ENCODE measurements around the gene PBX4. TPM values are rescaled to one million over a fixed set of nuclear protein-coding genes. Genes with fewer than 3 reads are reported as not detected.

The PBX4 gene
- total RNA-seq, 4 donors from 2014 or later, result 0.42 to 4.5 (median 0.68) TPM

GRCh38 chr19:19636573-19637185 lies 18.2 kb upstream of the PBX4 start:
- H3K4me1 ChIP-seq, result no peaks in the 10 kb centered on the region
- no peak overlapping the region for H3K4me3 ChIP-seq
- no peak for ATAC-seq
- H3K36me3 ChIP-seq, result peaks cover 0 to 62% of the 10 kb centered on the region in 2 donors
- WGBS, 2 donors (ENCODE audit: low coverage in 1 of 2), result no CpG with 5 or more reads among the region's 9 CpGs
- no peaks in the 10 kb centered on the region for H3K27me3 ChIP-seq
- H3K9me3 ChIP-seq, result no peaks in the 10 kb centered on the region
- H3K27ac ChIP-seq, result no peak overlapping the region
- TF ChIP-seq CTCF (IDR thresholded peaks at IDR 0.05), result no peak
- TF ChIP-seq POLR2A (IDR thresholded peaks at IDR 0.05), result no peak
- TF ChIP-seq EP300 (IDR thresholded peaks at IDR 0.05), result no peak
- TF ChIP-seq POLR2AphosphoS5 (IDR thresholded peaks at IDR 0.05), result no peak

GRCh38 chr19:19635313-19635702 lies 16.8 kb upstream of the PBX4 start:
- ATAC-seq, result no peak
- TF ChIP-seq POLR2AphosphoS5 (IDR thresholded peaks at IDR 0.05) (no peak), CTCF (IDR thresholded peaks at IDR 0.05) (no peak), EP300 (IDR thresholded peaks at IDR 0.05) (no peak), POLR2A (IDR thresholded peaks at IDR 0.05) (no peak)
- Histone ChIP-seq H3K4me1 (no peaks in the 10 kb centered on the region), H3K9me3 (no peaks in the 10 kb centered on the region), H3K27ac (no peak overlapping the region), H3K4me3 (no peak overlapping the region), H3K27me3 (no peaks in the 10 kb centered on the region), H3K36me3 (peaks cover 0 to 62% of the 10 kb centered on the region in 2 donors)
- 96% methylated on average over 8 of the region's 14 CpGs; no CpG with 5 or more reads in 1 of the 2 donors for WGBS, 2 donors (ENCODE audit: low coverage in 1 of 2)

- WGBS, 2 donors (ENCODE audit: low coverage in 1 of 2), result 93 to 95% methylated on average over 4 to 31 of the region's 36 CpGs
Observed at GRCh38 chr19:19634516-19635312, 16.2 kb upstream of the PBX4 start.

GRCh38 chr19:19633711-19634515 lies 15.4 kb upstream of the PBX4 start:
- Histone ChIP-seq H3K27me3 (peaks cover under 1% of the 10 kb centered on the region), H3K4me3 (no peak overlapping the region), H3K9me3 (no peaks in the 10 kb centered on the region), H3K4me1 (peaks cover 0 to under 1% (median 0%) of the 10 kb centered on the region in 3 donors), H3K27ac (no peak overlapping the region), H3K36me3 (peaks cover 0 to 51% of the 10 kb centered on the region in 2 donors)
- WGBS, 2 donors (ENCODE audit: low coverage in 1 of 2), result 76% methylated on average over 6 of the region's 22 CpGs; no CpG with 5 or more reads in 1 of the 2 donors
- no peak for ATAC-seq
- TF ChIP-seq POLR2A (IDR thresholded peaks at IDR 0.05) (no peak), EP300 (IDR thresholded peaks at IDR 0.05) (no peak), POLR2AphosphoS5 (IDR thresholded peaks at IDR 0.05) (no peak)

More at GRCh38 chr19:19634516-19635312, 16.2 kb upstream of the PBX4 start:
- H3K9me3 ChIP-seq, result no peaks in the 10 kb centered on the region
- H3K27me3 ChIP-seq, result no peaks in the 10 kb centered on the region
- TF ChIP-seq EP300 (IDR thresholded peaks at IDR 0.05), result no peak
- TF ChIP-seq POLR2AphosphoS5 (IDR thresholded peaks at IDR 0.05), result no peak
- no peak for TF ChIP-seq POLR2A (IDR thresholded peaks at IDR 0.05)
- no peak for TF ChIP-seq CTCF (IDR thresholded peaks at IDR 0.05)
- no peak overlapping the region for H3K27ac ChIP-seq
- H3K4me1 ChIP-seq, result no peaks in the 10 kb centered on the region
- ATAC-seq, result no peak
- no peak overlapping the region for H3K4me3 ChIP-seq
- peaks cover 0 to 57% of the 10 kb centered on the region in 2 donors for H3K36me3 ChIP-seq

DNA sequence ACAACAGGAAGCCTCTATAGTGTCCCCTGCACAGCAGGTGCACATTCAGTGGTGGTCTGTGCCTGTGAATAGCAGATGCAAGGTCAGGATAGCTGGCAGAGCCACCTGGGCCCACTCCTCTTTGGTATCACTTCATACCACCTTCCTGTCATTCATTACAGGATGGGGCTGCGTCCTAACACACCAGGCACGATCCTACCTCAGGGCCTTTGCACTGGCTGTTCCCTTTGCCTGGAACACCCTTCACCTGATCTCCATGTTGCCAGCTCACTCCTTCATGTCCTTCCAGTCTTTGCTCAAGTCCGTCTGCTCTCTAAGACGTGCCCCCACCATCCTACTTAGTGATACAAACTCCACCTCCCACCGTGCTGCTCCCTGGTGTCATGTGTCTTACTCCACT lies 14.2 kb upstream of the PBX4 start:
- no peak for TF ChIP-seq POLR2A (IDR thresholded peaks at IDR 0.05)
- TF ChIP-seq EP300 (IDR thresholded peaks at IDR 0.05), result no peak
- no peak for TF ChIP-seq CTCF (IDR thresholded peaks at IDR 0.05)
- TF ChIP-seq POLR2AphosphoS5 (IDR thresholded peaks at IDR 0.05), result no peak
- H3K27me3 ChIP-seq, result peaks cover 13% of the 10 kb centered on the region
- H3K27ac ChIP-seq, result no peak overlapping the region
- peaks cover 0 to 43% of the 10 kb centered on the region in 2 donors for H3K36me3 ChIP-seq
- no peak for ATAC-seq
- no peak overlapping the region for H3K4me3 ChIP-seq
- peaks cover 0 to 13% (median 10%) of the 10 kb centered on the region in 3 donors for H3K4me1 ChIP-seq
- no peaks in the 10 kb centered on the region for H3K9me3 ChIP-seq
- WGBS, 2 donors (ENCODE audit: low coverage in 1 of 2), result 83 to 90% methylated on average over 3 to 5 of the region's 5 CpGs

Data from gastroesophageal sphincter (tissue), 4 donors.